ENCODE data around the gene SPACA9.
A peak's percentile ranks its signal among the peaks of the same experiment; 100 is the strongest.

Gene SPACA9

DNA sequence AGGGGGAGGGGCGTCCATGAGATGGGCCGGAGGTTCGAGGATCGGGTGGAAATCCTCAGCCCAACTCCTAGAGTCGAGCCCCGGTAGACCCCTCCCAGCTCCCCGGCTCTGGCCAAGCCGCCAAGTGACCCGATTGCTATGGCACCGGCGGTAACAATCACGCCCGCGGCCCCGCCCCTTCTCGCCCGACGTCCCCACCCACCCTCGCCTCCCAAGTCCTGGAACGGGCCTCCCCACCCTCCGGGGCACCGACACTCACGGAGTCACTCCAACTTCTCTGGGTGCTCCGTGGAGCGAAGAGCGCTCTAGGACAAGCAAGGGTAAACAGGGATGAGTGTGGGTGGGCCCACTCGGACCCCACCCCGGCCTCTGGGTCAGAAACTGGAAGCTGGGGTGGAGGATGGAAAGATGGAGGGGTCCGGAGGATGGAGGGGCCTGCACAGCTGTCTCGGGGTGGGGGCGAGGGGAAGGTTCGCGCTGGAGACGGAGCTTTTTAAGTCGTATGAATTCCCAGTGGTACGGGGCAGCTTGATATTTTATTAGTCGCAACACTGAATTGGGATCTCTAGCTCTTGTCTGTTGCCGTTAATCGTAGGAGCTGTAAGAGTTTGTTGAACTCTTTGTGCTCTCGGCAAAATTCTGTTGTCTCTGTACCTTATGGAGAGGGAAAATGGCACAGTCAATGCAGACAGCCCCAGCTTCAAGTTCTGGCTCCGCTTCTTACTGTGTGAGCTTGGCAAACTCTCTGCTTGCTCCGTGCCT lies at the start of gene SPACA9:
TSS of gene SPACA9 (plus strand) at position 204 of the 762 bp plus-strand sequence. CDS start 5,050 bp downstream, outside the sequence.
- peak; percentile 30 for DNase-seq

DNA sequence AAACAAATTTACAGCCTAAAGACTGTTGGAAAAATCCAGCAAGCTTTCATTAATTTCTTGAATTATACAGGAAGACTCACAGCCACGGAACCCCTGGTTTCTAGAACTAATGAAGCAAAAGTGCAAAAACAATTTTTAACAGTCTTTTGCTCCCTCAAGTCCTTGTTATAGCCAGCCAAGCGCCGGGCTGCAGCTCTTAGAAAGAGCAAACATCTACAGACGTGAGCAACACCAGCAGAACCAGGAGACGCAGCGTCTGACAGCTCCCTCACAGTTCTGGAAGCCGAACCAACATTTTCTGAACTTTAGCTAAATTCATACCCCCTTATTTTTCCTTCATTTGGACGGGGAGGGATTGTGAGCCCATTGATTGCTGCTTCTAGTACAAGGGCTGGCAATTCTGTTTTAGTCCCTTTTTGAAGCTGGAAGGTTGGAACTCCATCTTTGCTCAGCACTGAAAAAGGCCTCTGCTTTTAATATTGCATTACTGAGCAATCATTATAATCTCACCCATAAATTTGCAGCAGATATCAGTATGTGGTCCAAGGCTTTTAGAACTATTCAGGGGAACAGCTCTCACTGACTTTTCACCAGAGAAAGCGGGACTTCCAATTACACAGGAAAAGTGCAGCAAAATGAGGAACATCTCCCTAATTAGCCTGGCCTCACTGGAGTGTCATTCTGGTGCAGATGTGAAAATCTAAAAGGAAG lies 46.4 kb upstream of the SPACA9 start:
- DNase-seq = no peak

DNA sequence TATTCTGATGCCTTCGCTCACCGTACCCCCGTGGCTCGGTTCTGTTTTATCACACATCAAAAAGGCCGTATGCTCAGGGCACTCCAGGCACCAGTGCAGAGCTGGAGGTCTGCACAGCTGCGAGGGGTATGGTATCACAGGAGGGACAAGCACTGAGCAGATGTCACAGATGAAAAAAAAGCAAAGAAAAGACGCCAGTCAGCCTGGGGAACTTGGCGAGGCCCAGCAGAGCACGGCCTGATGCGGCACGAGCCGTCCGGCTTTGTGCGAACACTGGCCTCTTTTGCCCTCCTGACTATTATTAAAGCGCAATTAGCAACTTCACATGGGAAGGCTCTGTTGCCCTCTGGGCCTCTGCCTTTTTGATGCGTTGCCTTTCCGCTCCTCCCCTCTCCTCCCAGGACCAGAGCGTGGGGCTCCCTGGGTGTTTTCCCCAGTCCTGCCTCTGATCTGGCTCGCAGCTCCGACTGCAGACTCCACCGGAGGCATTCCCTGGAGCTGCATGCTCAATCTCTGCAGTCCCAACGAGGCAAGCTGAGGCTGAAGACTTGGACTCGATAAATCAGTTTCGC lies 45.1 kb upstream of the SPACA9 start:
- DNase-seq = no peak

DNA sequence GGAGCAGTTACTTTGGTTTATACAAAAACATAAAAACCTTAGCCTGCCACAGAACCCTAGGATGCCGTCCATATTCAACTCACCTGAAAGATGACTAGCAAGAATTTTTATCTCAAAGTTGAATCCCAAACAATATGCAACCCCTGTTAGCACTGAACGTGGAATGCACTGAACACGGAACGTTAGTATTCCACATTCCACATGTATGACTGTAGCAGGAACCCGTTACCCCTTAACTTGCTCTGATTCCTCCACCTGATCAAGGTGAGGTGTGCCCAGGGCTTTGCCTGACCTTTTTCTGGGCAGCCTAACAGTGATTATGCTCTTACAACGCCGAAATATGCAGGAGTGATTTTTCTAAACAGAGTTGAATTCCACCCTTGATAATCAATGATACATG lies 44.4 kb upstream of the SPACA9 start:
- no peak for DNase-seq

GRCh38 chr9:132837501-132838286 lies 41.0 kb upstream of the SPACA9 start:
- no peak for DNase-seq

GRCh38 chr9:132838291-132838690 lies 40.4 kb upstream of the SPACA9 start:
- no peak for DNase-seq

GRCh38 chr9:132840980-132841379 lies 37.7 kb upstream of the SPACA9 start:
- DNase-seq = no peak

GRCh38 chr9:132842124-132843044 lies 36.3 kb upstream of the SPACA9 start:
- DNase-seq = no peak

DNA sequence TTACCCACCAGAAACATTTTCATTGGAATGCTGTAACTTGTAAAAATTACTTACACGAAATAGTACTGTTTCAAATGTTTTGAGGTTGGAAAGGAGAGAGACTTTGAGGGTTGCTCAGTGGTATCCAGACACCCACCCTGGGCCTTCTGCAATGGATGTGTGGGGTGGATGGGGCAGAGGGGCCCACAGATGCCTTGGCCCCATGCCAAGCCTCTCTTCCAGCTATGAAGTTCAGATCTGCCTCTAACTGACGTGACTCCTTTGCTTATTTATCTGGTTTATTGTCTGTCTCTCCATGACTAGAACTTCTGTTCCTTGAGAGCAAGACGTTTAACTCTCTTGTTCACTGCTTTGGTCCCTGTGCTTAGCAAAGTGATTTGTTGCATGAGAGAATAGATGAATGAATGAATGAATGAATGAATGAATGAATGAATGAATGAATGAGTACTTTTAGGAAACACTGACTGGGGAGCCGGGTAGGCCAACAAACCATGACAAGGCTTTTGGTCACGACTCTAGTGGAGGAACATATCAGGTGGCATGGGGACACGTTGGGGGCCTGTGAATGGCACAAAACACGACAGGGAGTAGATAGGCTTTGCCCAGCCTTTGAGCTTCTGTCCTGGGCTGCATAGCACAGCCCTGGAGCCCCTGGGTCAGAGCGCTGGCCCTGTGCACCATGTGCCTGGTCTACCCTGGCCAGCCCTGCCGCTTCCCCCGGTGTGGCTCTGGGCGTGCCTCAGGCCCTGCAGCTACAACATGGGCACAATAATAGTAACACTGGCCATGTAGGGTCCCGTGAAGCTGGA lies 32.4 kb upstream of the SPACA9 start:
- DNase-seq = no peak

GRCh38 chr9:132846918-132847515 lies 31.7 kb upstream of the SPACA9 start:
- no peak for DNase-seq

GRCh38 chr9:132849185-132849706 lies 29.5 kb upstream of the SPACA9 start:
- DNase-seq = peak; percentile 5

DNA sequence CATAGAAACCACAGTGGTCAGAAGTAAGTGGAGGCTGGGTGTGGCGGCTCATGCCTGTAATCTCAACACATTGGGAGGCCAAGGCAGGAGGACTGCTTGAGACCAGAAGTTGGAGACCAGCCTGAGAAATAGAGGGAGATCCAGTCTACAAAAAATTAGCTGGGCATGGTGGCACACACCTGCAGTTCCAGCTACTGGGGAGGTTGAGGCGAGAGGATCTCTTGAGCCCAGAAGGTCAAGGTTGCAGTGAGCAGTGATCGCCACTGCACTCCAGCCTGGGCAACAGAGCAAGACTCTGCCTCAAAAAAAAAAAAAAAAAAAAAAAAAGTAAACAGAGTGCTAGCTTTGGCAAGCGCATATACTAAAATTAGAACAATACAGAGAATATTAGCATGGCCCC lies 25.2 kb upstream of the SPACA9 start:
- no peak for DNase-seq

DNA sequence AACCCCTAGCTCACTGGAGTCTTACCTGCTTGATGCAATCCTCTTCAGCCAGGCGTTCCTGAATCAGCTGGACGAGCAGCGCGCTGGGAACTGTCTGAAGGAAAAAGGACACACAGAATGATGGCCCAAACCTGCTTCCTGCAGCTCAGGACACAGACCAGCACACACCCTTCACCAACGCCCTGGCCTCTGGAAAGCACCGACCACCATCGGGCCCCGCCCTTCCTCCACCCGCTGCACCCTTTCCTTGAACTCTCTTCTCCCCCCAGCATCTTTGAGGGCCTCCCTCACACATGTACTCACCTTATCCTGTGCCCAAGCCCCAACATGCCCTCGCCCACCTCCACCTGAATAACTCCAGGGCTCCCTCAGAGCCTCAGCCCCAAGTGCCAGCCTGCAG lies 23.9 kb upstream of the SPACA9 start:
- DNase-seq = no peak

GRCh38 chr9:132855904-132856303 lies 22.8 kb upstream of the SPACA9 start:
- DNase-seq = no peak

- no peak for DNase-seq
Measured at GRCh38 chr9:132857031-132857430, 21.7 kb upstream of the SPACA9 start.

- no peak for DNase-seq
Measured at GRCh38 chr9:132857616-132858342, 20.9 kb upstream of the SPACA9 start.

- no peak for DNase-seq
Measured at GRCh38 chr9:132858751-132859150, 19.9 kb upstream of the SPACA9 start.

DNA sequence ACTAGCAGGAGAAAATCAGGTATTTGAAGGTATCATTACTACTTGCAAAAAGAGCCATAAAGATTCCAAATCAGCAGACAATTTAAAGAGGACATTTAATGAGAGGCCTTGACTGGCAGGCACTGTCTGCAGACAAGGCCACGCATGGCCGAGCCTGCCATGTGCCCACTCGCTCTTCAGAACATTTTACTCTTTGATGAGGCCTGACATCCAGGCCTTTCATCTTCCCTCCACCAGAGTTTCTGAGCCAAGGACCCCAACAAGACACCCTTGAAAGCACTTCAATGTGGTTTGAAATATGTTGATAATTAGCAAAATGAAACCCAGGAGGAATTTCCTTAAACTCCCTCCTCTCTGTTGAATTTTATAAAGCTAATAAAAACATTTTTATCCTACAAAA lies 17.0 kb upstream of the SPACA9 start:
- no peak for DNase-seq

GRCh38 chr9:132862533-132862932 lies 16.2 kb upstream of the SPACA9 start:
- DNase-seq = no peak

- no peak for DNase-seq
Measured at GRCh38 chr9:132863096-132863495, 15.6 kb upstream of the SPACA9 start.

Data from stimulated activated CD4-positive, alpha-beta T cell treated with anti-CD3 and anti-CD28 coated beads, Interleukin-4, amount 100 ng/mL, for 1 hour (primary cell).